HCT116 (cell line): ENCODE results near the gene KCNJ14.

ENCODE experiments used
- CEBPB ChIP-seq: IDR thresholded peaks from 2 replicates; pipeline ENCODE4 v1.6.1; 2012; ENCODE audit warnings: low read depth
- EZH2 ChIP-seq: fragments of 200-600 bp; sonication (generic); IDR thresholded peaks from 2 replicates; pipeline ENCODE4 v1.6.1; 2017; ENCODE audit warnings: antibody characterized with exemption, mixed run types
- FOSL1 ChIP-seq: IDR thresholded peaks from 2 replicates; pipeline ENCODE4 v1.6.1; 2012; ENCODE audit warnings: low read depth
- JUND ChIP-seq: IDR thresholded peaks from 2 replicates; pipeline ENCODE4 v1.6.1; 2012
- POLR2A ChIP-seq: IDR thresholded peaks from 2 replicates; pipeline ENCODE4 v1.7.0; 2011; ENCODE audit warnings: borderline replicate concordance; ENCODE audit not compliant: insufficient read depth, insufficient read length; ENCODE audit errors: extremely low read depth
- SIN3A ChIP-seq: IDR thresholded peaks from 2 replicates; pipeline ENCODE4 v1.6.1; 2012; ENCODE audit warnings: low read depth
- SP1 ChIP-seq: IDR thresholded peaks from 2 replicates; pipeline ENCODE4 v1.6.1; 2012; ENCODE audit warnings: low read depth
- SRF ChIP-seq: IDR thresholded peaks from 2 replicates; pipeline ENCODE4 v1.6.1; 2012; ENCODE audit warnings: low read depth
- YY1 ChIP-seq: IDR thresholded peaks from 2 replicates; pipeline ENCODE4 v1.6.1; 2011; ENCODE audit warnings: low read length, low read depth, moderate library complexity, mild to moderate bottlenecking; ENCODE audit not compliant: insufficient replicate concordance; ENCODE audit errors: extremely low read depth
- TF ChIP-seq, protein P1 (sequence below), 3 experiments: fragments of 200-600 bp in 1 of 3; sonication (generic) in 1 of 3; IDR thresholded peaks in 2 of 3; conservative IDR thresholded peaks in 1 of 3; 2 replicates each; pipeline ENCODE4 v1.5.1; 2012 to 2017; ENCODE audit warnings: low read depth in 2 of 3, low read length in 2 of 3, antibody characterized with exemption in 1 of 3, borderline replicate concordance in 1 of 3, control low read depth in 1 of 3, mild to moderate bottlenecking in 1 of 3, mixed read lengths in 1 of 3, mixed run types in 1 of 3, moderate library complexity in 1 of 3; ENCODE audit not compliant: insufficient read depth in 1 of 3
- TF ChIP-seq, protein P2 (sequence below): IDR thresholded peaks from 2 replicates; pipeline ENCODE4 v1.6.1; 2012
- TF ChIP-seq, protein P3 (sequence below): IDR thresholded peaks from 2 replicates; pipeline ENCODE4 v1.6.1; 2012; ENCODE audit warnings: low read depth
- TF ChIP-seq, protein P4 (sequence below): IDR thresholded peaks from 2 replicates; pipeline ENCODE4 v1.6.1; 2012

DNA sequence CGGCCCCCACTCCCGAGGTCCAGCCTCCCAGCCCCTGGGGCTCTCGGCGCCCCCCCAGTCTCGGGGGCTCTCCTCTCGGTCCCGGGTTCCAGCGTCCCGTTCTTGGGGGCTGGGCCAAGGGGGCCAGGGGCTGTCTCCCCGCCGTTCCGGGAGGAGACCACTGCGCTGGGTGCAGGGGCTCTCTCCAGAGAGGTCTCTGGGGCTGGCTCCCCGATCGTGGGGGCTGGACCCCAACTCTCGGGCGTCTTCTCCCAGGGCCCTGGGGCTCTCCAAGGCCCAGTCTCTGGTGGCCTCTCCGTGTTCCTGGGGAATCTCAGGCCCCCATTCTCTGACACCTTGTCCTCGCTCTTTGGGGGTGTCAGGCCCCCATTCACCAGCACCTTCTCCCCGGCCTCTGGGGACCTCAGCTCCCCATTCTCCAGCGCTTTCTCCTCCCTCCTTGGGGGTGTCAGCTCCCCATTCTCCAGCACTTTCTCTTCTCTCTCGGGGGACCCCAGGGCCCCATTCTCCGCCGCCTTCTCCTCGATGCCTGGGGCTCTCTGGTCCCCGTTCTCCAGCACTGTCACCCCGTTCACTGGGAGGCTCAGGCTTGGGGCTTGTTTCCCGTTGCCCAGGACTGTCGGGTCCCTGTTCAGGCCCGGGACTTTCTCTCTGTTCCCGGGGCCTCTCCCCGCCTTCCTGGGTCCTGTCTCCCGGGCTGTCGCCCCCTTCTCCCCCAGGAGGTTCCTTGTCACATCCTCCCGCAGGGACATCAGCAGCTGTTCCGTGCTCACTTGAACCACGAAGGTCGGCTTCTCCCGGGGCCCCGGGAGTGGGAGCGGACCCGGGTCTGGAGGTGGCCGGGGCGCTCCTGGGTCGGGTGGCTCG, 42.6 kb downstream of the KCNJ14 start:
- TF ChIP-seq, protein P1, sequence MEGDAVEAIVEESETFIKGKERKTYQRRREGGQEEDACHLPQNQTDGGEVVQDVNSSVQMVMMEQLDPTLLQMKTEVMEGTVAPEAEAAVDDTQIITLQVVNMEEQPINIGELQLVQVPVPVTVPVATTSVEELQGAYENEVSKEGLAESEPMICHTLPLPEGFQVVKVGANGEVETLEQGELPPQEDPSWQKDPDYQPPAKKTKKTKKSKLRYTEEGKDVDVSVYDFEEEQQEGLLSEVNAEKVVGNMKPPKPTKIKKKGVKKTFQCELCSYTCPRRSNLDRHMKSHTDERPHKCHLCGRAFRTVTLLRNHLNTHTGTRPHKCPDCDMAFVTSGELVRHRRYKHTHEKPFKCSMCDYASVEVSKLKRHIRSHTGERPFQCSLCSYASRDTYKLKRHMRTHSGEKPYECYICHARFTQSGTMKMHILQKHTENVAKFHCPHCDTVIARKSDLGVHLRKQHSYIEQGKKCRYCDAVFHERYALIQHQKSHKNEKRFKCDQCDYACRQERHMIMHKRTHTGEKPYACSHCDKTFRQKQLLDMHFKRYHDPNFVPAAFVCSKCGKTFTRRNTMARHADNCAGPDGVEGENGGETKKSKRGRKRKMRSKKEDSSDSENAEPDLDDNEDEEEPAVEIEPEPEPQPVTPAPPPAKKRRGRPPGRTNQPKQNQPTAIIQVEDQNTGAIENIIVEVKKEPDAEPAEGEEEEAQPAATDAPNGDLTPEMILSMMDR (IDR thresholded peaks at IDR 0.05 in 2 of 3, conservative IDR thresholded peaks at IDR 0.05 in 1 of 3; ENCODE audit: borderline replicate concordance in 1 of 3, insufficient read depth in 1 of 3, low read depth in 2 of 3, low read length in 2 of 3) = no peak
- TF ChIP-seq SRF = no peak
- no peak for TF ChIP-seq EZH2
- TF ChIP-seq SP1 = no peak
- TF ChIP-seq POLR2A = no peak
- TF ChIP-seq CEBPB = no peak
- TF ChIP-seq, protein P2, sequence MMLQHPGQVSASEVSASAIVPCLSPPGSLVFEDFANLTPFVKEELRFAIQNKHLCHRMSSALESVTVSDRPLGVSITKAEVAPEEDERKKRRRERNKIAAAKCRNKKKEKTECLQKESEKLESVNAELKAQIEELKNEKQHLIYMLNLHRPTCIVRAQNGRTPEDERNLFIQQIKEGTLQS = no peak
- TF ChIP-seq, protein P3, sequence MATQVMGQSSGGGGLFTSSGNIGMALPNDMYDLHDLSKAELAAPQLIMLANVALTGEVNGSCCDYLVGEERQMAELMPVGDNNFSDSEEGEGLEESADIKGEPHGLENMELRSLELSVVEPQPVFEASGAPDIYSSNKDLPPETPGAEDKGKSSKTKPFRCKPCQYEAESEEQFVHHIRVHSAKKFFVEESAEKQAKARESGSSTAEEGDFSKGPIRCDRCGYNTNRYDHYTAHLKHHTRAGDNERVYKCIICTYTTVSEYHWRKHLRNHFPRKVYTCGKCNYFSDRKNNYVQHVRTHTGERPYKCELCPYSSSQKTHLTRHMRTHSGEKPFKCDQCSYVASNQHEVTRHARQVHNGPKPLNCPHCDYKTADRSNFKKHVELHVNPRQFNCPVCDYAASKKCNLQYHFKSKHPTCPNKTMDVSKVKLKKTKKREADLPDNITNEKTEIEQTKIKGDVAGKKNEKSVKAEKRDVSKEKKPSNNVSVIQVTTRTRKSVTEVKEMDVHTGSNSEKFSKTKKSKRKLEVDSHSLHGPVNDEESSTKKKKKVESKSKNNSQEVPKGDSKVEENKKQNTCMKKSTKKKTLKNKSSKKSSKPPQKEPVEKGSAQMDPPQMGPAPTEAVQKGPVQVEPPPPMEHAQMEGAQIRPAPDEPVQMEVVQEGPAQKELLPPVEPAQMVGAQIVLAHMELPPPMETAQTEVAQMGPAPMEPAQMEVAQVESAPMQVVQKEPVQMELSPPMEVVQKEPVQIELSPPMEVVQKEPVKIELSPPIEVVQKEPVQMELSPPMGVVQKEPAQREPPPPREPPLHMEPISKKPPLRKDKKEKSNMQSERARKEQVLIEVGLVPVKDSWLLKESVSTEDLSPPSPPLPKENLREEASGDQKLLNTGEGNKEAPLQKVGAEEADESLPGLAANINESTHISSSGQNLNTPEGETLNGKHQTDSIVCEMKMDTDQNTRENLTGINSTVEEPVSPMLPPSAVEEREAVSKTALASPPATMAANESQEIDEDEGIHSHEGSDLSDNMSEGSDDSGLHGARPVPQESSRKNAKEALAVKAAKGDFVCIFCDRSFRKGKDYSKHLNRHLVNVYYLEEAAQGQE = no peak
- TF ChIP-seq FOSL1 = no peak
- TF ChIP-seq SIN3A = no peak
- TF ChIP-seq, protein P4, sequence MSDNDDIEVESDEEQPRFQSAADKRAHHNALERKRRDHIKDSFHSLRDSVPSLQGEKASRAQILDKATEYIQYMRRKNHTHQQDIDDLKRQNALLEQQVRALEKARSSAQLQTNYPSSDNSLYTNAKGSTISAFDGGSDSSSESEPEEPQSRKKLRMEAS = no peak
- TF ChIP-seq JUND = no peak
- no peak for TF ChIP-seq YY1
